Measurements from ENCODE around the gene PURB.
"Not testable (repeated sequence)": the region's sequence is repeated elsewhere in the genome, so short reads cannot be mapped to it uniquely, and the experiment has no call there.

The PURB gene

GRCh38 chr7:44891791-44892190, 6.5 kb upstream of the PURB start:
- DNase-seq (ENCODE audit: low spot score): no peak

GRCh38 chr7:44891372-44891771, 6.0 kb upstream of the PURB start:
- DNase-seq (ENCODE audit: low spot score): no peak

- no peak for DNase-seq (ENCODE audit: low spot score)
Observed at GRCh38 chr7:44889086-44889781, 3.9 kb upstream of the PURB start.

GRCh38 chr7:44887293-44887692, 2.0 kb upstream of the PURB start:
- no peak for DNase-seq (ENCODE audit: low spot score)

GRCh38 chr7:44884621-44885393, 523 bp downstream of the PURB start:
- peak; percentile 78 for DNase-seq (ENCODE audit: low spot score)

- DNase-seq (ENCODE audit: low spot score): no peak
Observed at GRCh38 chr7:44883961-44884620, 1.2 kb downstream of the PURB start.

GRCh38 chr7:44882899-44883298, 2.4 kb downstream of the PURB start:
- no peak for DNase-seq (ENCODE audit: low spot score)

- no peak for DNase-seq (ENCODE audit: low spot score)
Observed at GRCh38 chr7:44881610-44882009, 3.7 kb downstream of the PURB start.

GRCh38 chr7:44881066-44881600, 4.2 kb downstream of the PURB start:
- DNase-seq (ENCODE audit: low spot score): no peak

- no peak for DNase-seq (ENCODE audit: low spot score)
Observed at GRCh38 chr7:44880317-44881018, 4.9 kb downstream of the PURB start.

- no peak for DNase-seq (ENCODE audit: low spot score)
Observed at GRCh38 chr7:44876393-44876792, 8.9 kb downstream of the PURB start.

GRCh38 chr7:44875241-44875640, 10.1 kb downstream of the PURB start:
- no peak for DNase-seq (ENCODE audit: low spot score)

- no peak for DNase-seq (ENCODE audit: low spot score)
Observed at GRCh38 chr7:44872787-44873186, 12.5 kb downstream of the PURB start.

GRCh38 chr7:44871918-44872317, 13.4 kb downstream of the PURB start:
- not testable (repeated sequence) for DNase-seq (ENCODE audit: low spot score)

GRCh38 chr7:44870780-44871179, 14.6 kb downstream of the PURB start:
- DNase-seq (ENCODE audit: low spot score): not testable (repeated sequence)

GRCh38 chr7:44870336-44870735, 15.0 kb downstream of the PURB start:
- DNase-seq (ENCODE audit: low spot score): not testable (repeated sequence)

GRCh38 chr7:44867073-44867995, 18.0 kb downstream of the PURB start:
- DNase-seq (ENCODE audit: low spot score): no peak

- not testable (repeated sequence) for DNase-seq (ENCODE audit: low spot score)
Observed at GRCh38 chr7:44861949-44862348, 23.4 kb downstream of the PURB start.

GRCh38 chr7:44858161-44858560, 27.2 kb downstream of the PURB start:
- DNase-seq (ENCODE audit: low spot score): no peak

- DNase-seq (ENCODE audit: low spot score): no peak
Observed at GRCh38 chr7:44854644-44855364, 30.5 kb downstream of the PURB start.

All from left forelimb (tissue), 1 donor.